Esophagus squamous epithelium (tissue), 5 donors: ENCODE measurements around the gene CORIN. TPM values are rescaled to one million over a fixed set of nuclear protein-coding genes. Genes with fewer than 3 reads are reported as not detected.

ENCODE experiments used
- DNase-seq: peaks from one replicate; lab custom pipeline; 2025; lab: John Stamatoyannopoulos, UW
- H3K27ac ChIP-seq, 4 donors: fragments of 200-600 bp; sonication (generic); one replicate each; pipeline ENCODE4 v1.5.1; 2016 to 2019; ENCODE audit warnings: mild to moderate bottlenecking in 1 of 4
- H3K27me3 ChIP-seq, 4 donors: fragments of 200-600 bp; sonication (generic); 1 replicate in 3 of 4; 2 replicates in 1 of 4; pipeline versions ENCODE4 v1.5.1 to v1.6.0; 2017 to 2021; ENCODE audit warnings: antibody characterized with exemption in 1 of 4
- H3K36me3 ChIP-seq, 3 donors: fragments of 200-600 bp; sonication (generic); one replicate each; pipeline ENCODE4 v1.5.1; 2016 to 2019
- H3K4me1 ChIP-seq, 3 donors: fragments of 200-600 bp; sonication (generic); one replicate each; pipeline ENCODE4 v1.5.1; 2017 to 2019
- H3K4me3 ChIP-seq, 4 donors: fragments of 200-600 bp; sonication (generic); 1 replicate in 3 of 4; 2 replicates in 1 of 4; pipeline ENCODE4 v1.5.1; 2016 to 2019; ENCODE audit warnings: mild to moderate bottlenecking in 2 of 4, moderate library complexity in 1 of 4
- H3K9me3 ChIP-seq, 3 donors: fragments of 200-600 bp; sonication (generic); one replicate each; pipeline ENCODE4 v1.5.1; 2016 to 2019
- POLR2A ChIP-seq, 4 donors: fragments of 450-650 bp; IDR thresholded peaks; one replicate each; pipeline ENCODE4 v1.6.1; 2017; ENCODE audit warnings: antibody characterized with exemption in 4 of 4, mild to moderate bottlenecking in 4 of 4, moderate library complexity in 3 of 4
- WGBS, 2 donors: methylation state at CpG; one replicate each; pipeline ENCODE4 v1.1.5; 2018; 5-methylcytosine and 5-hydroxymethylcytosine counted together
- intact Hi-C: fragments of 100-400 bp; cut with DNase I; formaldehyde crosslinking; loops from one replicate; pipeline ENCODE4 v1.15.0; 2022
- total RNA-seq, 4 donors: library from RNA; depleted of rRNA; stranded (reverse); fragments of >200 nt; gene quantifications; one replicate each; pipeline ENCODE4 v1.1.0, GENCODE V29; 2016
- TF ChIP-seq, protein P1 (sequence below), 6 experiments: fragments of 450-650 bp in 4 of 6; fragments of 200-600 bp in 2 of 6; sonication (generic) in 2 of 6; IDR thresholded peaks; one replicate each; pipeline ENCODE4 v1.5.1; 2016 to 2019; ENCODE audit warnings: antibody characterized with exemption in 6 of 6, mild to moderate bottlenecking in 4 of 6, moderate library complexity in 4 of 6
- donor health status: DM: yes; HTN: yes; CAD: no.

Gene CORIN
- total RNA-seq, 4 donors from 2014 or later: 0.08 to 4.8 (median 0.41) TPM

DNA sequence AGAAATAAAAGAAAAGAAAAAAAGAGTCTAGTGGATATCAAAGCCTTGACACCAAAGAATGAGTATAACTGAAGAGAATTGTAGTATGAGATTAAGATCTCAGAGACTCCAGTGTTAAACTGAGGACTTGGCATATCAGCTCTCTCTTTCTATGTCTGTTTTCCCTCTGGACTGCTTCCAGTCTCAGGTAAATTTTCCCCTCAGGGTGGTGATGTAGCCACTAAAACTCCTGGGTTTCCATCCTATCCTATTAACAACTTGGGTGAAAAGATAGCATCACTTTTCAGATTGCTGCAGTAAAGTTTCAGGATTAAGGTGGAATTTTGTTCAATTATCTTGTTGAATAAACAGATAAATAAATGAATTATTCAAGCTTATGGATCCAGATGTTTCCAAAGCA lies 267.1 kb downstream of the CORIN start:
- intact Hi-C loops: no loop called here
- no peaks in the 10 kb centered on the region for H3K9me3 ChIP-seq
- H3K4me1 ChIP-seq: no peaks in the 10 kb centered on the region
- H3K4me3 ChIP-seq: no peak overlapping the region
- H3K27me3 ChIP-seq: no peaks in the 10 kb centered on the region
- TF ChIP-seq POLR2A (IDR thresholded peaks at IDR 0.05): no peak
- TF ChIP-seq, protein P1, sequence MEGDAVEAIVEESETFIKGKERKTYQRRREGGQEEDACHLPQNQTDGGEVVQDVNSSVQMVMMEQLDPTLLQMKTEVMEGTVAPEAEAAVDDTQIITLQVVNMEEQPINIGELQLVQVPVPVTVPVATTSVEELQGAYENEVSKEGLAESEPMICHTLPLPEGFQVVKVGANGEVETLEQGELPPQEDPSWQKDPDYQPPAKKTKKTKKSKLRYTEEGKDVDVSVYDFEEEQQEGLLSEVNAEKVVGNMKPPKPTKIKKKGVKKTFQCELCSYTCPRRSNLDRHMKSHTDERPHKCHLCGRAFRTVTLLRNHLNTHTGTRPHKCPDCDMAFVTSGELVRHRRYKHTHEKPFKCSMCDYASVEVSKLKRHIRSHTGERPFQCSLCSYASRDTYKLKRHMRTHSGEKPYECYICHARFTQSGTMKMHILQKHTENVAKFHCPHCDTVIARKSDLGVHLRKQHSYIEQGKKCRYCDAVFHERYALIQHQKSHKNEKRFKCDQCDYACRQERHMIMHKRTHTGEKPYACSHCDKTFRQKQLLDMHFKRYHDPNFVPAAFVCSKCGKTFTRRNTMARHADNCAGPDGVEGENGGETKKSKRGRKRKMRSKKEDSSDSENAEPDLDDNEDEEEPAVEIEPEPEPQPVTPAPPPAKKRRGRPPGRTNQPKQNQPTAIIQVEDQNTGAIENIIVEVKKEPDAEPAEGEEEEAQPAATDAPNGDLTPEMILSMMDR (IDR thresholded peaks at IDR 0.05): no peak
- no peak overlapping the region for H3K27ac ChIP-seq
- no peak for DNase-seq
- peaks cover 0 to 99% (median 23%) of the 10 kb centered on the region in 3 donors for H3K36me3 ChIP-seq

DNA sequence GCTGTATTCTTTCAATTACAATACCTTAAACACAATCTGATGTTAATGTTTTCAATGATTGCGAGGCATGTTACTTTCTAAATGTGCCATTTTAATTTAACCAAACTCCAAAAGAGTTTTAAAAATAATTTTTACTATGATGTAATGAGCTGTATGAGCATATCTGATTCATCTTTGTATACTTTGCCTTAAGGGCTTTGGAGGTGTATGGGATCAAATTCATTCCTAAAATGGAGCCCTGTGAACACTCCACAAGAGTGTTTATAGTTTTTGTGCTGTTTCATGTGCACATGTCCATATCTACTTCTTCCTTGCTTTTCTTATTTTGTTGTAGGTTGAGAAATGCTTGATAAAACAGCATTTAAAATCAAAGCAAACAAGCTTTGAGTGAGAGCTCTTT lies 270.4 kb downstream of the CORIN start:
- intact Hi-C loops: loop anchor here (10.0 kb wide), 1 partner anchor 63 kb away; no protein-coding TSS in a partner anchor

DNA sequence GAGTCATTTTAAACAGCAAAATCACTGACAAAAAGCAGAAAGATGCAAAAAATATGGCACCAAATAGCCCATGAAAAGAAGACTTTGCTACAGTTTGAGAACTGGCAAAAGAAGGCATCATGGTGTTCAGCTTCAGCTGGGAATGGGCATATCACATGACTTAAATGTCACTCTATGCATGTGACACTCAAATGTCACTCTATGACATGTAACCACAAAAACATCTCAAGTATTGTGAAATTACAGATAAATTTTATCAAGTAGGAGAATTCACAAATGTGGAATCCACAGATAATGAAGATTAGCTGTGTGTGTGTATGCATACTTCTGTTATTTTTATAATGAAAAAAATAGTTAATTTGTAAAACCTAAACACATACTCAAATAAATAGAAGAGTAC lies 270.9 kb downstream of the CORIN start:
- Histone ChIP-seq H3K4me1 (peaks cover 0 to 9% (median 0%) of the 10 kb centered on the region in 3 donors), H3K36me3 (peaks cover 0 to 86% (median 14%) of the 10 kb centered on the region in 3 donors), H3K4me3 (no peak overlapping the region), H3K27ac (no peak overlapping the region), H3K9me3 (no peaks in the 10 kb centered on the region), H3K27me3 (no peaks in the 10 kb centered on the region)
- intact Hi-C loops: loop anchor here (10.0 kb wide), 1 partner anchor 62 kb away; no protein-coding TSS in a partner anchor
- DNase-seq: no peak
- no peak for TF ChIP-seq POLR2A (IDR thresholded peaks at IDR 0.05)
- TF ChIP-seq, protein P1 (IDR thresholded peaks at IDR 0.05): no peak

More for the DNA sequence above, 270.4 kb downstream of the CORIN start:
- H3K27ac ChIP-seq: no peak overlapping the region
- H3K4me1 ChIP-seq: peaks cover 0 to 9% (median 0%) of the 10 kb centered on the region in 3 donors
- WGBS, 2 donors: 95 to 97% methylated on average over 1 of the region's 1 CpG
- no peaks in the 10 kb centered on the region for H3K9me3 ChIP-seq
- TF ChIP-seq POLR2A (IDR thresholded peaks at IDR 0.05): no peak
- TF ChIP-seq, protein P1 (IDR thresholded peaks at IDR 0.05): no peak
- peaks cover 0 to 86% (median 15%) of the 10 kb centered on the region in 3 donors for H3K36me3 ChIP-seq
- H3K27me3 ChIP-seq: no peaks in the 10 kb centered on the region
- DNase-seq: no peak
- H3K4me3 ChIP-seq: no peak overlapping the region

DNA sequence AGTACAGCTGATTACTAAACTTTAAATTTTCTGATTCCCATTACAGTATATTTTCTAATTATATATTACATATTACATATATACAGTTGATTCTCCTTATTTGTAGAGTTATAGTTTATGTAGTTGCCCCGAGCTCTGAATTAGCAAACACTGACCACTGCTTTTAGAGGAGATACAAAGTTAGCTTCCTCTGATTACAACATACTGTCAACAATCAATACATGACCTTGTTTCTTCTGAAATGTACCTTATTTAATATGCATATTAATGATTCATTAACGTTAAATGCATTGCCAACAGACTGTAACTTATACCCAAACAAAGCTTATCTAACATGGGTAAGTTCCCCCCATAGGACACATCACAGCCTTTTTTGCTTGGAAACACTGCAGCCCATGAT lies 271.3 kb downstream of the CORIN start:
- DNase-seq: no peak
- peaks cover 0 to 9% (median 0%) of the 10 kb centered on the region in 3 donors for H3K4me1 ChIP-seq
- H3K4me3 ChIP-seq: no peak overlapping the region
- no peaks in the 10 kb centered on the region for H3K27me3 ChIP-seq
- intact Hi-C loops: loop anchor here (10.0 kb wide), 1 partner anchor 62 kb away; no protein-coding TSS in a partner anchor
- WGBS, 2 donors: 80 to 85% methylated on average over 2 of the region's 2 CpGs
- no peaks in the 10 kb centered on the region for H3K9me3 ChIP-seq
- no peak for TF ChIP-seq POLR2A (IDR thresholded peaks at IDR 0.05)
- TF ChIP-seq, protein P1 (IDR thresholded peaks at IDR 0.05): no peak
- no peak overlapping the region for H3K27ac ChIP-seq
- H3K36me3 ChIP-seq: peaks cover 0 to 86% (median 11%) of the 10 kb centered on the region in 3 donors

DNA sequence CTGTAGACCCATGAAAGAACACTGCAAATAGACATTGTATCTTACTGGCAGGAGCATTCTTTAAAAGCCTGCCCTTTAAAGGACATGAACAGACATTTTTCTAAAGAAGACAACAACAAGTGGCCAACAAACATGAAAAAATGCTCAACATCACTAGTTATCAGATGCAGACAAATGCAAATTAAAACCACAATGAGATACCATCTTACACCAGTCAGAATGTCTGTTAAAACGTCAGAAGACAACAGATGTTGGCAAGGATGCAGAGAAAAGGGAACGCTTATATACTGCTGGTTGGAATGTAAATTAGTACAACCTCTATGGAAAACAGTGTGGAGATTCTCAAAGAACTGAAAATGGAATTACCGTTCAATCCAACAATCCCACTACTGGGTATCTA lies 275.6 kb downstream of the CORIN start:
- no peak overlapping the region for H3K27ac ChIP-seq
- intact Hi-C loops: loop anchor here (10.0 kb wide), 1 partner anchor 57 kb away; no protein-coding TSS in a partner anchor
- H3K27me3 ChIP-seq: no peaks in the 10 kb centered on the region
- TF ChIP-seq POLR2A (IDR thresholded peaks at IDR 0.05): no peak
- TF ChIP-seq, protein P1 (IDR thresholded peaks at IDR 0.05): no peak
- H3K36me3 ChIP-seq: peaks cover 4 to 86% (median 6%) of the 10 kb centered on the region in 3 donors
- H3K4me1 ChIP-seq: peaks cover 0 to 9% (median 0%) of the 10 kb centered on the region in 3 donors
- WGBS, 2 donors: 66 to 74% methylated on average over 3 of the region's 3 CpGs
- no peaks in the 10 kb centered on the region for H3K9me3 ChIP-seq
- H3K4me3 ChIP-seq: no peak overlapping the region
- DNase-seq: no peak
